ENCODE measurements around the gene CTXND1.

- TF ChIP-seq POLR2AphosphoS5 (IDR thresholded peaks at IDR 0.05; ENCODE audit: low read depth, low read length) (no peak), POLR2A (IDR thresholded peaks at IDR 0.05; ENCODE audit: low read depth, low read length) (no peak), TAF1 (IDR thresholded peaks at IDR 0.05; ENCODE audit: borderline replicate concordance, low read depth, low read length) (no peak)
These were observed 14.1 kb upstream of the CTXND1 start for GRCh38 chr15:80266113-80266512.

Measured in GM12892 (cell line).